HG03066 (cell line): ENCODE results near the gene NOL8.

Experiments used
- ATAC-seq: cut with Tn5 transposase; IDR thresholded peaks from one replicate; pipeline ENCODE4 v1.9.1; 2021; ENCODE audit warnings: low read depth; ENCODE audit not compliant: unreplicated experiment

NOL8 gene

DNA sequence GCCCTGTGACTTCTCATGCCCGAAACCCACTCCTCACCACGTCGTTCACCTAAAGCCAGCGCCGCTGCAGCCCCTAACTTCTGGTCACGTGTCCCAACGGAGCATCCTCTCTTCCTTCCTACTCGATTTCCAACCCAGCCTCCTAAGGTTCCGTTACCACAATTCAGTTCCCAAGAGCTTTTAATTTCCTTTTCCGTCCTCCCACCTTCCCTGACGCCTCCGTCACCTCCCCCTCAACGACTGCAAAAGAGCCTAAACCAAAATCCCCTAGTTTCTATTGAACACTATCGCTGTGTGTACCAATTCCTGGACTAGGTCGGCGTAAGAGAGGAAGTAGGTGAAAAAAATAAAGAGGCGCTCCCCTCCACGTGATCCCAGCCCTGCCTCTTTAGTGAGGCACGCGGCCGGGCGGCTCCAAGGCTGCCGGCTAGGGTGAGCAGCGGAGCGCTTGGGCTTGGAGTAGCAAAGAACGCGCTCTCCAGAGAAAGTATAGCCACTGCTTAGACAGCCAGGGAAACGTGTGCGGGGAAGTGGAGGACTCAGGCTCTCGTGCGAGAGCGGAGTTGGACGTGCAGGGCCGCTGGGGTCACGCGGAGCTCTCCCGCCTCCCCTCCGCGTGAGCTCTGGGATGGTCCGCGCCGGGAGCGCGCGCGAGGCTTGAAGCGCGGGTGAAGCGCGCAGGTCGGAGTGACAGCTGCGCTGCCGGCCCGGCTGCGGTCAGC lies at the start of gene NOL8, which contains the start of gene CENPP:
NOL8 (minus strand) TSS at position 82 of the 722 bp plus-strand sequence. CDS start 1,189 bp downstream, outside the sequence.
CENPP (plus strand) TSS at position 685 of the 722 bp plus-strand sequence.
- peak; percentile 92 for ATAC-seq

DNA sequence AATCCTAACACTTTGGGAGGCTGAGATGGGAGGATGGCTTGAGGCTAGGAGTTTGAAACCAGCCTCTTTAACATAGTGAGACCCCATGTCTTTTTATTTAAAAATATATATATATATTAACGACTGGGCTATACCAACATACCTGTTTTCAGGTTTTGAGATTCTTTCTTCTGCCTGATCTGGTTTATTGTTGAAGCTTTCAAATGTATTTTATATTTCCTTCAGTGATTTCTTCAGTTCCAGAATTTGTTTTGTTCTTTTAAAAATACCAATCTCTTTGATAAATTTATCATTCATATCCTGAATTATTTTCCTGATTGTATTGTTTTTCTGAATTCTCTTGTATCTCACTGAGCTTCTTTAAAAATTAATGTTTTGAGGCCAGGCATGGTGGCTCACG lies 48.0 kb upstream of the NOL8 start:
- no peak for ATAC-seq

DNA sequence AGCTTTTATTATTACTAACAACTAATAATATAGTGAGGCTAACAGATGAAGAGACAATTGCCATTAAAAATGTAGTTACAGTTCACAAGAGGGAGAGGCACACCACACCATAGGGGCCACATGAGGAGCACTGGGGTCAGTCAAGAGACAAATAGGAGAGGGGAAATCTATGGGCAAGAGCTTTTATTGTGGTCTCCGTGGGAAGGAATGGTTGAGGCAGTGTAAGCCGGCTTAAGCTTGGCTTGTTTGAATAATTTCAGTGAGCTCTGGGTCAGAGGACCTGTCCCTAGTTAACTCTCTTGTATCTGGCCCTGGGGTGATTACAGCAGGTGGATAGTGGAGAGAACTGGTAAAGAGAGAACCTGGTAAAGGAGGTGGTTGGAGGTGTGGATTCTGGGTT lies 43.9 kb upstream of the NOL8 start:
- no peak for ATAC-seq

- ATAC-seq, result no peak
These were observed 34.9 kb upstream of the NOL8 start for GRCh38 chr9:92360083-92360482.

DNA sequence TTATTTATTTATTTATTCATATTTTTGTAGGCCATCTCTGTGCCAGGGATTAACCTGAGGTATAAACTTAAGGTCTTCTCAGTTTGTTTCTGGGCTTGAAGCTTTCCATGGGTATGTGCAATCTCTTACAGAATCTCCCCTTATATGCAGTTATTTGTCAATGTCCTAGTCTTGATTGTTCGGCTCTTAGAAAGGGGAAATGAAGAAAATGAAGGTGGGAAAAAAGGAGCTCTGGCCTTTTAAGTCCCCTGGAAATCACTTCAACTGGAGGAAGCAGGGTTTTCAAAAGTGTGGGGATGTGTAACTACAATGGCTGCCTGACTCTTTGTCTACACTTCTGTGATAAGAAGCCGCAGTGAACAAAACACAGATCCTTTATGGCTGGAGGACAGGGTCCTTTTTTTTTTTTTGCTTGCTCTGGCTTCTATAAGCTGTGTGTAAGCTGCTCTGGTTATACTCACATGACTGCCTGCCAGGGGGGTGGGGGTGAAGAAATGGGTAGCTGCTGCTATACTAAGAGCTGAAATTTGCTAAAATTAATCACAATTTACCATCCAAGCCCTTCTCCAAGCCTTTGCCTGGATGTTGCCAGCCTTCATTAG lies 34.3 kb upstream of the NOL8 start:
- no peak for ATAC-seq

DNA sequence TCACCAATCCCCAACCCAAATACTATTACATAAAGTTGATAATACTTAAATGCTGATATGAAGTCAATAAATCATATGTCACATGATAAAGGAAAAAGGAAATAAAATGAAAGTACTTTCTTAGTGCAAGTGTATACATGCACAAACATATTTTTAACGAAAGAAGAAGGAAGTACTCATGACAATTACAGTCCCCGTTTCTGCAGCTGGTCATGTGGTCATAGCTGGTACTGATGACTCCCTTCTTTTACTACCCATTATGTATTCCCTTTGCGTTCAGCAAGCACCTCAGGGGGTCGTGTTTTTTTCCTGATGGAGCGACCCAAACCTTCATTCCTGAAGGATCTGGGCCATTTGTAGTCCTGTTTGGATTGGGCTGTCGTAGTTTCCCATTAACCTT lies 27.9 kb upstream of the NOL8 start:
- no peak for ATAC-seq

DNA sequence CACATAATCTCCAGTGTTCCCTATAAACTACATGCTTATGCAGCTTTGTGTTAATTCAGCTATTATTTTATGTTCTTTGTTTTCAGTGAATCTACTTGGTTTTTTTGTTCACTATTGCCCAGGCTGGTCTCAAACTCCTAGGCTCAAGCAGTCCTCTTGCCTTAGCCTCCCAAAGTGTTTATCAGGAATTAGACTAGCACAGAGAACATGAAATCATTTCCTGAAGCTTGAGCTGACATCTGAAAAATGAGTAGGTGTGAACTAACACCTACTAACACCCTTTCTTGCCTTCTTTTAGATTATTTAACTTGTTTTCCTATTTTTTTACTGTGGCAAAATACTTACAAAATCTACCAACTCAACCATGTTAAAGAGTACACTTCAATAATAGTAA lies 25.6 kb upstream of the NOL8 start:
- no peak for ATAC-seq

GRCh38 chr9:92349771-92350739 lies 24.9 kb upstream of the NOL8 start:
- no peak for ATAC-seq

DNA sequence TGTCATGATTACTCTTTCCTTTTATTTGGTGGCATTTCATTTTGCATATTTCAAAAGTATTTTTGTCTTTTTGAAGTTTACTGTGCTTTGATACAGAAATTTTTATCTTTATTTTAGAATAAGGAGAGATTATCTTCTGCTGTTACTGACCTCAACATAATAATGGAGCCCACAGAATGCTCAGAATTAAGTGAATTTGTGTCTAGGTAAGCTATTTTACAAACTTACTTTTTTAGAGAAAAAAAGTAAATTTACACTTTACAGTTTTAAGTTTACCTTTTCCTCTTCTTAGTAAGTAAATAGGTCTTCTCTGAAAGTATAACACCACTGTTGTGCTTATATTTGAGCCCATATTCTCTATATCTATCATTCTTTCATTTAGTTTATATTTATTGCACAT lies 20.4 kb upstream of the NOL8 start:
- ATAC-seq, result no peak

DNA sequence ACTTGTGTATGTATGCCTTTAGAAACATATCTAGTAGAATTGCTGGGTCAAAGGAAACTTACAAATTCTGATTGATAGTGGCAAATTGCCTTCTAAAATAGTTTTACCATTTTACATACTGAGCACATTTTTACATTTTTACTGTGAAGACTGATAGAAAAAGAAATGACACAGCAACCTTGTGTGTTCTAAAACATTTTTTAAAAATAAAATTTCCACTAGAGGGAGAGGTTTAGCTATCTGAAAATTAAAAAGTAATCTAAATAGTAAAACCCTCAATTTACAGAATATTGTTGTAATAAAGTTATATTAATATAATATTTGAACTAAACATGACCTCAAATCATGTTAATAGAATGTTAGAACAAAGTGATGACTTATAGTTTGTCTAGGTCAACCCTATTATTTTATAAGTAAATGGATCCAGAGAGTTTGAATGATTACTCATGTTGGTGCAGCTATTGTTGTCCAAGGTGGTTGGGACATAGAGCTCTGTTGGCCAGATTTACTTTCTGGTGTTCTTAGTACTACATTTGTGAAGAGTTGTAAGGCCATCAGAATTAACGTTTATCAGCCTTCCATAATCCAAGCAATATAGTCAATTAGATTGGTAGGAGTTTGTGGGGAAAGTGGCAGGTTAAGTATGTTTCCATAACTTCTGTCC lies 17.8 kb upstream of the NOL8 start:
- no peak for ATAC-seq

DNA sequence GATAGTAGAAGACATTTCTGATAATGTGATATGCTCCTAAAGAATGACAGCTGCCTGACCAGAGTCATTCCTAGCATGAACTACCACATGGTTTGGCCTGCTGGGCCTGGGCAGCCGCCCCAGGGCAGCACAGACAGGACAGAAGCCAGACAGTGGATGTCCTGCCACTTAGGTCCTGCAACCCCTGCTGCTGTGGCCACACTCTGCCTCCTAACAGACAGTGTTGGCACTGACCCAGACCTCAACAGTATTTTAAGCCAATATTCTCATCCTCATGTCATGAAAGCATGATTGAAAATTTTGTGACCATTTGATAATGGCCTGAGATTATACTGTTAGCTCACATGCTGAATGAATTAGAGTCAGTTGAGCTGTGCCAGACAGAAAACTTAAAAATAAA lies 16.4 kb upstream of the NOL8 start:
- ATAC-seq, result no peak

DNA sequence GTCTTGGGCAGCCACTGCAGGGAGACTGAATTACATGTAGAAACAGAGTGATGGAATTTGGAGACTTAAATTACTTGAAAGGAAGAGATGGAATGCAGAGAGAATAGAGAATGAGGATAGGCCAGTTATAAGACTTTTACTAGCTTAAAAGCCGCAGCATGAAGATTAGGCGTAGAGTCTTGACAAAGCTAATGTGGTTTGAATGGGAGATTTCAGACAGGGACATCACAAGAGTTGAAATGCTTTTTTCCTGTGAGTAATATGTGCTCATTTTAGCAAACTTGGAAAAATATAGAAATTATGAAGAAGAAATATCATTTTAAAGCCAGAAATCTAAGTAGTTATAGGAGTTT lies 8.1 kb upstream of the NOL8 start:
- ATAC-seq, result no peak

DNA sequence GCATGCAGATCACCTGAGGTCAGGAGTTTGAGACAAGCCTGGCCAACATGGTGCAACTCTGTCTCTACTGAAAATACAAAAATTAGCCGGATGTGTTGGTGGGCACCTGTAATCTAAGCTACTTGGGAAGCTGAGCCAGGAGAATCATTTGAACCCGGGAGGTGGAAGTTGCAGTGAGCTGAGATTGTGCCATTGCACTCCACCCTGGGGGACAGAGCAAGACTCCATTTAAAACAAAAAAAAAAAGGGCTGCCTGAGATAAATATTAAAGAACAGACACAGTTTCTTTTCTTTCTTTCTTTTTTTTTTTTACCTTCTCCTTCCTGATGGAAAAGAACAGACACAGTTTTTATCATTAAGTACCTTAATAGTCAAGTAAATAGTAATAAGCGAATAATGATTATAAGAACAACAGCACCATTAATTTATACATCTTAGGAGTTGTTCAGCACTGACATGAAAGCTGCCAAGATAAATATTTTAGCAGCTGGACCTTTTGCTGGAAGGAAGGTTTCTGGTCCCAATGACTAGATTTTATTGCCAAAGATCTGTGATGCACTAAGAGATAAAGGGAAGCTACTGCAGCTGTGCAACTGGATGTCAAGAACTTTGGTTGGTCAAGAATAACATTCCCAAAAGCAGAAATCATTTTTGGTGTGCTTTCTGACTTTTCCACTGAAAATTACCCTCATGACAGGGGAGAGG lies 7.6 kb upstream of the NOL8 start:
- ATAC-seq, result no peak

DNA sequence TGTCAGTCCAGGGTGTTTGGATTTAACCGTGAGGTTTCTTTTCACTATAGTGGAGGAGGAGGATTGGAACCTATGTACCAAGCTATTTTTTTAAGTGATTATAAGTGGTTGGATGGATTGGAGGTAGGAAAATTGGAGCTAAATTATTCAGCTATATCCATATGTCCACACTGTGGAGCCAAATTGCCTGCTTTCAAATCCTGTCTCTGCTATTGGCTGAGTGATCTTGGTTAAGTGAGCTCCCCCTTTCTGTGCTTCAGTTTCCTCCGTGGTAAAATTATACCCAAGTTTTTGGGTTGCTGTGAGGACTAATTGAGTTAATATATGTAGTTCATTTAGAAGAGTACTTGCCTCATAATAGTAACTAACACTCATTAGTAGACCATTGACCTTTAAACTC lies 3.1 kb upstream of the NOL8 start:
- no peak for ATAC-seq

- no peak for ATAC-seq
These were observed 2.2 kb upstream of the NOL8 start for GRCh38 chr9:92327283-92327850.

GRCh38 chr9:92325991-92326500 lies 896 bp upstream of the NOL8 start:
- ATAC-seq, result peak; percentile 2

- no peak for ATAC-seq
These were observed 271 bp downstream of the NOL8 start for GRCh38 chr9:92324889-92325268.

GRCh38 chr9:92324431-92324830 lies 719 bp downstream of the NOL8 start:
- ATAC-seq, result no peak

DNA sequence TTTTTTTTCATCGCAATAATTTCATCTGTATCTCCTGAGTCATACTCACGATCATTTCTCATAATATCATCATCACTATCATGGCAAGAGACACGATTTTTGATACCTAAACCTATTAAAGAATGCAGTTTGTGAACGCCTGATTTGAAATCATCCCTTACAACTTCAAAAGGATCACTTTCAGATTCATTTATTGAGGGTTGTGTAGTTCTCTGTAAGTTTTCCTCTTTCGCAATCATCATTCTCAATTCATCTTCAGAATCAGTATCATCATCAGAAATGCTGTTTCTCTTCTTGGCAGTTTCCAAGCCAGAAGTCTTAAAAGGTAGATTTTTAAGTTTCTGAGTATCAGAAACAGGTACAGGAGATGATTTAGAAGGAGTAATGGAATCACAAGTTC lies 9.7 kb downstream of the NOL8 start:
- no peak for ATAC-seq

DNA sequence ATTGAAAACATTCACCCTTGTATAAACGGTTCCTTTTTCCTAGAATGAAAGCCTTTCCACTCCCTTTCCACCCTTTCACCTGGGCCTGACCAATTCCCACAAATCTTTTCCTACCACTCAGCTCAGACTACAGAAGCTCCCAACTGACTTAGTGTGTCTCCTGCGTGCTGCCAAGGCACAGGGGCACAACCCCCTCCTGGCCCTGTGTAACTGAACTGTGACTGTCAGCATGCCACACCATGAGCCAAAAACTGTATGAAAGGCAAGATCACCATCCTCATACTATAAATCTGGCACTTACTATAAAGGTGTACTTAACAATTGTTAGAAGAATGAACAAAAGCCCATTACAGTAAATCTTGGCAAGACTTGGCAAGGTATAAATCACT lies 11.5 kb downstream of the NOL8 start:
- ATAC-seq, result no peak
